Mesothelial cell of epicardium (in vitro differentiated cells): ENCODE data around the gene KLHL25. TPM values are rescaled to one million over a fixed set of nuclear protein-coding genes. Genes with fewer than 3 reads are reported as not detected.

ENCODE experiments used
- DNase-seq, 2 experiments: peaks; one replicate each; pipeline ENCODE4 v3.0.0; 2021; ENCODE audit warnings: low spot score in 2 of 2; ENCODE audit not compliant: unreplicated experiment in 2 of 2
- H3K27ac Mint-ChIP-seq: 2 replicates; pipeline ENCODE4 v1.8.0; 2021; ENCODE audit warnings: mixed read lengths
- H3K27me3 Mint-ChIP-seq: 2 replicates; pipeline ENCODE4 v1.8.0; 2021; ENCODE audit warnings: low read depth, mixed read lengths
- H3K36me3 Mint-ChIP-seq: 2 replicates; pipeline ENCODE4 v1.8.0; 2021; ENCODE audit warnings: mixed read lengths
- H3K4me1 Mint-ChIP-seq: 2 replicates; pipeline ENCODE4 v1.8.0; 2021; ENCODE audit warnings: mixed read lengths
- H3K4me3 Mint-ChIP-seq: 2 replicates; pipeline ENCODE4 v1.8.0; 2021; ENCODE audit warnings: mild to moderate bottlenecking, moderate library complexity, mixed read lengths
- H3K9me3 Mint-ChIP-seq: 2 replicates; pipeline ENCODE4 v1.8.0; 2021; ENCODE audit warnings: mixed read lengths
- total RNA-seq: library from RNA; stranded (reverse); gene quantifications from 3 replicates; pipeline ENCODE4 v1.2.1, GENCODE V29; 2021
- TF ChIP-seq, protein P1 (sequence below): fragments of 200-600 bp; sonication (generic); IDR thresholded peaks from one replicate; pipeline ENCODE4 v1.5.0; 2021; ENCODE audit warnings: antibody characterized with exemption; ENCODE audit not compliant: unreplicated experiment

Gene KLHL25
- total RNA-seq, 1 donor from 2014 or later = 8.0 TPM

DNA sequence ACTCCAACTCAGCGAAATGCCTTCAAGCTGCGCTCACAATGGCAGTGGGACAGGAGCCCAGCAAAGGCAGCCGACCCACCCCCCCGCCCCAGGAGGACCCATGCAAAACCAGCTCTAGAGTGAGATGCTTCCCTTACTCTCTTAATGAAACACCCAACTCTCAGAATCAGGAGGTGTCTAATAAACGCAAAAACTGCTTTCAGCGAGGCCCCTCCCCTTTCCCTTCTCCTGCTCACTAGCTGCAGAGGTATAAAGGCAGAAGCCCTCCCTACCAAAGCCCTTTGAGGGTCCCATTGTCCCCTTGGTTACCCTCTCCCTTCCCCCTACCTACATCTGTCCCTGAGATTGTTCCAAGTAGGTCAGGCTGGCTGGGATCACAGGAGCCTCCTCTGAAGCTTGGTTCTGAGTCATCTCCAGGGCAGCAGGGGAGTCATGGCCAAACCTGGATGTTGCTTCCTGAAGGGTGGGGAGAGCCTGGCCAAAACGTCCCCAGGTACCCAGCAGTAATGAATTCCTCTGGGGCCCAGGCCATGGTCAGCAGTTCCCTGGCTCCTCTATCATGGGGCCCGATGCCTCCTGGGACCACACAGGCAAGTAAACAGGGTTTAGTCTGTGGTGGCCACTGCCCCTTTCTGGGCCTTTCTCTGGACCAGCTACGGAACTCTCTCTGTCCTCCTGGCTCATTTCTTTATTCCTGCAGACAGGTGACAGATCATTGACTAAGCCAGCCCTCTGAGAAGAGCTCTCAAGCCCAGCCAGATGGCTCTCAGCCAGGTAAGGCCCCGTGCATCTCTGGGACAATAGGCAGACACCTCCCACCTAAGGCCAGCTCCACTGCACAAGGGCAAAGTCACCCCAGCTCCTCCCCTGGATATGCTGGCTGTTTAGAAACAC, 8.6 kb downstream of the KLHL25 start:
- peaks cover 32% of the 10 kb centered on the region for H3K4me1 Mint-ChIP-seq
- no peak for DNase-seq
- H3K9me3 Mint-ChIP-seq = no peaks in the 10 kb centered on the region
- TF ChIP-seq, protein P1, sequence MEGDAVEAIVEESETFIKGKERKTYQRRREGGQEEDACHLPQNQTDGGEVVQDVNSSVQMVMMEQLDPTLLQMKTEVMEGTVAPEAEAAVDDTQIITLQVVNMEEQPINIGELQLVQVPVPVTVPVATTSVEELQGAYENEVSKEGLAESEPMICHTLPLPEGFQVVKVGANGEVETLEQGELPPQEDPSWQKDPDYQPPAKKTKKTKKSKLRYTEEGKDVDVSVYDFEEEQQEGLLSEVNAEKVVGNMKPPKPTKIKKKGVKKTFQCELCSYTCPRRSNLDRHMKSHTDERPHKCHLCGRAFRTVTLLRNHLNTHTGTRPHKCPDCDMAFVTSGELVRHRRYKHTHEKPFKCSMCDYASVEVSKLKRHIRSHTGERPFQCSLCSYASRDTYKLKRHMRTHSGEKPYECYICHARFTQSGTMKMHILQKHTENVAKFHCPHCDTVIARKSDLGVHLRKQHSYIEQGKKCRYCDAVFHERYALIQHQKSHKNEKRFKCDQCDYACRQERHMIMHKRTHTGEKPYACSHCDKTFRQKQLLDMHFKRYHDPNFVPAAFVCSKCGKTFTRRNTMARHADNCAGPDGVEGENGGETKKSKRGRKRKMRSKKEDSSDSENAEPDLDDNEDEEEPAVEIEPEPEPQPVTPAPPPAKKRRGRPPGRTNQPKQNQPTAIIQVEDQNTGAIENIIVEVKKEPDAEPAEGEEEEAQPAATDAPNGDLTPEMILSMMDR = no peak
- H3K4me3 Mint-ChIP-seq = no peak overlapping the region
- peak overlapping the region; percentile 34 for H3K27ac Mint-ChIP-seq
- peaks cover 2% of the 10 kb centered on the region for H3K36me3 Mint-ChIP-seq
- no peaks in the 10 kb centered on the region for H3K27me3 Mint-ChIP-seq

DNA sequence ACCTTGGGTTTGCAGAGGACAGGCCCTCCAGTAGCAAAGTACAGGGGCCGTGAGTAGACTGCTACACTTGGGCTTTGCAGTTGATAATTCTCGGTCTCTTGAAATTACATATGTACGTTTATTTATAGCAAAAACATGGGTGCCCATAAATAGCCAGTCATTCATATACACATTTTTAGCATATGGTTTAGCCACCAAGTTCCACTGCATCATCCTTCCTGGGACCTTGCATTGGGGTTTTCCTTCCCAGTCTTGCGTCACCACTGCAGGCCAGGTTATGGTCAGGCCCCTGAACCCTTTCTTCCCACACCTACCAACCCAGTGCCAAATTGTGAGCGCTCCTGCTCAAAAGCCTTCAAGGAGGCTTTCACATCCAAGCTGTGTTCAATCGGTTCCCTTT, 12.7 kb downstream of the KLHL25 start:
- Mint-ChIP-seq H3K9me3 (no peaks in the 10 kb centered on the region), H3K27ac (no peak overlapping the region), H3K36me3 (no peaks in the 10 kb centered on the region), H3K4me3 (no peak overlapping the region), H3K27me3 (no peaks in the 10 kb centered on the region), H3K4me1 (peaks cover 13% of the 10 kb centered on the region)
- no peak for DNase-seq
- TF ChIP-seq, protein P1 = no peak

DNA sequence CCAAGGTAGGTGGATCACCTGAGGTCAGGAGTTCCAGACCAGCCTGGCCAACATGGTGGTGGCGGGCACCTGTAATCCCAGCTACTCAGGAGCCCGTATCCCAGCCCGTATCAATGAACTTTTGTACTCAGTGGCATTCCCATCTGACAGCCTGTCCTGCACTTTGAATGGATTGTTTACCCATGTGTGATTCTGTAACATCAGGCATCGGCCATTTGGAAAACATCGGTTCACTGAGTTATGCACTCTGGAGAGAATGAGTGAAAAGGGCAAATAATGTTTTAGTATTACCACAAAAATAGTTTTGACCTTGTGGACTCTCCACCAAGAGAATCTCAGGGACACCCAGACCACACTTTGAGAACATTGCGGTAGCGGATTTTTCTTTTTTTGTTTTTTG, 13.6 kb downstream of the KLHL25 start:
- Mint-ChIP-seq H3K27ac (no peak overlapping the region), H3K4me1 (peaks cover 6% of the 10 kb centered on the region), H3K4me3 (no peak overlapping the region), H3K27me3 (no peaks in the 10 kb centered on the region), H3K9me3 (no peaks in the 10 kb centered on the region), H3K36me3 (no peaks in the 10 kb centered on the region)
- no peak for DNase-seq
- TF ChIP-seq, protein P1 = no peak

DNA sequence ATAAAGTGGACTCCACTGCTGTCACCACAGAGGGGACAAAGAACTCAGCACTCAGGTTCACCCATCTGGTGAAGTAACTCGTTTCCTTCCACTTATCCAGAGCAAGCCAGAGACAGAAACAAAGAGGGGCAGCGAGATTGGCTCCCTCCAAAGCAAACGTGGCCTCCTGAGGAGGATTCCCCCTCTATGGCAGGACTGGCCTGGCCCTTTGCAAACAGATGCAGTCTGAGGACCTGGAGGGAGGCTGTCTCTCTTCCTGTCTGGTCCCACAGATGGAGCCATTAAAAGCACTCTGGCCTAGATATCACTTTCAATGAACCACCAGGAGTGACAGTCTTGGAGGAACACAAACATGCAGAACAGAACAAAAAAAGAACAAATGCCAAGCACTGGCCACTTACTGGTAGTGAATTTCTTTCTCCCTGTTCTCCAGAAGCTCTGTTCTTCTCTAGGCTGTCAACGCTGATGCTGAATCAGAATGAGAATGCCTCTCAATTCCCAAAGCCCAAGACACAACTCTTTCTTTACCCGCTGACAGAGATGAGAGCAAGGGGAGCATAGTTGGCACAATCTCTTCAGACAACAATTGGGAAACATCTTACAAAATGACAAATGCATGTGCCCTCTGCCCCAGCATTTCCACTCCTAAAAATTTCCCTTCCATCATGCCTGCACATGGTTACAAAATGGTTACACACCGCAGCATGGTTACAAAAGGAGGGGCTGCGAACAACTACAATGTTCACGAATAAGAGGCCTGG, 14.3 kb downstream of the KLHL25 start:
- no peaks in the 10 kb centered on the region for H3K27me3 Mint-ChIP-seq
- no peak overlapping the region for H3K27ac Mint-ChIP-seq
- H3K36me3 Mint-ChIP-seq = peaks cover under 1% of the 10 kb centered on the region
- H3K9me3 Mint-ChIP-seq = no peaks in the 10 kb centered on the region
- no peak for DNase-seq
- peaks cover 4% of the 10 kb centered on the region for H3K4me1 Mint-ChIP-seq
- H3K4me3 Mint-ChIP-seq = no peak overlapping the region
- TF ChIP-seq, protein P1 = no peak

DNA sequence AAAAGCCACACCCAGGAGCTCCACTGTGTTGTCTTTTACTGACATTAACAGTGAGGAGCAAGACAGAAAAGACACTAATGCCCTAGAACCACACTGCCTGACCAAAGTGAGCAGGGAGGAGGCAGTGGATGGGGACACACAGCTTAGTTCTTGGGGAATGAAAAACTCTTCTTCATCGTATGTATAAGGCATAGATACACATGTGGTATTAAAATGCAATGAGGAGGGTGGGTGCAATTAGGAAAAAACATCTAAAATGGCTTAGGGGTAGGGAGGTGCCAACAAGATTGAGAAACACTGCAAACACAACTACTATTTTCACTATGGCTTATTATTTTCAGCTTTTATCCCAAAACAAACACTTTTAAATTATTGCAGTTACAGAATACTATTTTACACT, 15.5 kb downstream of the KLHL25 start:
- no peak overlapping the region for H3K27ac Mint-ChIP-seq
- H3K9me3 Mint-ChIP-seq = no peaks in the 10 kb centered on the region
- no peak overlapping the region for H3K4me3 Mint-ChIP-seq
- peaks cover 3% of the 10 kb centered on the region for H3K4me1 Mint-ChIP-seq
- peaks cover 1% of the 10 kb centered on the region for H3K36me3 Mint-ChIP-seq
- DNase-seq = no peak
- no peaks in the 10 kb centered on the region for H3K27me3 Mint-ChIP-seq
- TF ChIP-seq, protein P1 = no peak
